IMR-90 (cell line): ENCODE measurements around the gene COL2A1. TPM values are rescaled to one million over a fixed set of nuclear protein-coding genes. Genes with fewer than 3 reads are reported as not detected.

Experiments used
- ATAC-seq: fragments of 200-7000 bp; cut with Tn5 transposase; 2 replicates; pipeline ENCODE4 v1.9.1; 2020; ENCODE audit warnings: low read depth, mild to moderate bottlenecking, moderate library complexity
- BruUV-seq: library from RNA; stranded (reverse); fragments of 400-500 nt; replicated peaks from 2 replicates; lab custom pipeline; 2021; lab: Mats Ljungman, UMichigan
- CTCF ChIA-PET: fragments of 300-600 bp; formaldehyde crosslinking; extraction: SDS; loops from one replicate; lab custom pipeline; 2021; ENCODE audit warnings: antibody characterized with exemption; lab: Yijun Ruan, JAX
- POLR2A ChIA-PET: fragments of 300-600 bp; sonication (Branson Sonifier 250); formaldehyde crosslinking; loops from one replicate; lab custom pipeline; 2022; ENCODE audit warnings: antibody characterized with exemption; ENCODE audit not compliant: unreplicated experiment; lab: Charles Lee
- DNase-seq: peaks from one replicate; pipeline ENCODE4 v3.0.0; 2013
- H2AFZ ChIP-seq: replicated peaks from 2 replicates; pipeline ENCODE3; 2013; ENCODE audit warnings: low read length, mild to moderate bottlenecking; ENCODE audit not compliant: poor library complexity
- H2AK5ac ChIP-seq: 2 replicates; pipeline ENCODE4 v1.6.1; 2013; ENCODE audit warnings: low read depth, low read length, inconsistent platforms
- H2AK9ac ChIP-seq: replicated peaks from 2 replicates; pipeline ENCODE3; 2013; ENCODE audit warnings: mild to moderate bottlenecking, low read depth, low read length, moderate library complexity; ENCODE audit not compliant: poor library complexity
- H2BK120ac ChIP-seq: 2 replicates; pipeline ENCODE4 v1.6.1; 2013; ENCODE audit warnings: low read depth, low read length, inconsistent platforms
- H2BK15ac ChIP-seq: 3 replicates; pipeline ENCODE4 v1.6.1; 2013; ENCODE audit warnings: low read depth, low read length, inconsistent platforms
- H2BK20ac ChIP-seq: 2 replicates; pipeline ENCODE4 v1.6.1; 2013; ENCODE audit warnings: low read depth, mild to moderate bottlenecking, inconsistent platforms, low read length, moderate library complexity
- H2BK5ac ChIP-seq: 2 replicates; pipeline ENCODE4 v1.6.1; 2013; ENCODE audit warnings: mild to moderate bottlenecking, low read depth, low read length, inconsistent platforms; ENCODE audit not compliant: poor library complexity, severe bottlenecking
- H3K14ac ChIP-seq: replicated peaks from 2 replicates; pipeline ENCODE4 v1.6.1; 2013; ENCODE audit warnings: low read depth, low read length, inconsistent platforms
- H3K18ac ChIP-seq: 2 replicates; pipeline ENCODE4 v1.6.1; 2013; ENCODE audit warnings: low read depth, low read length, control low read depth
- H3K23ac ChIP-seq: 2 replicates; pipeline ENCODE4 v1.6.1; 2013; ENCODE audit warnings: low read depth, low read length, inconsistent platforms
- H3K27ac ChIP-seq: 2 replicates; pipeline ENCODE4 v1.5.1; 2013; ENCODE audit warnings: mild to moderate bottlenecking, control low read depth, low read length; ENCODE audit not compliant: insufficient read depth
- H3K27me3 ChIP-seq: 2 replicates; pipeline ENCODE4 v1.6.1; 2013; ENCODE audit warnings: low read length; ENCODE audit not compliant: control insufficient read depth, insufficient read depth
- H3K36me3 ChIP-seq: 2 replicates; pipeline ENCODE4 v1.6.1; 2013; ENCODE audit warnings: low read length, mixed read lengths; ENCODE audit not compliant: control insufficient read depth, insufficient read depth
- H3K4ac ChIP-seq: 2 replicates; pipeline ENCODE4 v1.6.1; 2013; ENCODE audit warnings: low read depth, low read length, inconsistent platforms
- H3K4me1 ChIP-seq: 2 replicates; pipeline ENCODE4 v1.6.1; 2013; ENCODE audit warnings: low read length, mixed read lengths; ENCODE audit not compliant: control insufficient read depth, insufficient read depth
- H3K4me2 ChIP-seq: 2 replicates; pipeline ENCODE4 v1.6.1; 2013; ENCODE audit warnings: low read depth, mild to moderate bottlenecking, control low read depth, low read length, moderate library complexity
- H3K4me3 ChIP-seq: 2 replicates; pipeline ENCODE4 v1.5.1; 2013; ENCODE audit warnings: low read depth, mild to moderate bottlenecking, control low read depth, low read length, moderate library complexity; ENCODE audit not compliant: insufficient read depth
- H3K56ac ChIP-seq: 2 replicates; pipeline ENCODE4 v1.6.1; 2013; ENCODE audit warnings: low read length, inconsistent platforms; ENCODE audit not compliant: insufficient read depth; ENCODE audit errors: extremely low read depth
- H3K79me1 ChIP-seq, 2 experiments: 2 replicates each; pipeline ENCODE4 v1.6.1; 2013; ENCODE audit warnings: low read length in 2 of 2, inconsistent platforms in 1 of 2, low read depth in 1 of 2
- H3K9ac ChIP-seq: 2 replicates; pipeline ENCODE4 v1.6.1; 2013; ENCODE audit warnings: low read depth, low read length, control low read depth
- H3K9me1 ChIP-seq: 2 replicates; pipeline ENCODE4 v1.6.1; 2013; ENCODE audit warnings: low read length, inconsistent platforms; ENCODE audit not compliant: insufficient read depth
- H3K9me3 ChIP-seq: 2 replicates; pipeline ENCODE4 v1.6.1; 2013; ENCODE audit warnings: low read length; ENCODE audit not compliant: control insufficient read depth, insufficient read depth
- H4K20me1 ChIP-seq: 2 replicates; pipeline ENCODE4 v1.6.1; 2013; ENCODE audit warnings: low read length, inconsistent platforms; ENCODE audit not compliant: insufficient read depth
- H4K5ac ChIP-seq: 2 replicates; pipeline ENCODE4 v1.6.1; 2013; ENCODE audit warnings: mild to moderate bottlenecking, low read depth, low read length, control low read depth
- H4K8ac ChIP-seq, 2 experiments: 2 replicates each; pipeline ENCODE4 v1.6.1; 2013; ENCODE audit warnings: low read depth in 2 of 2, low read length in 2 of 2, control low read depth in 1 of 2, inconsistent platforms in 1 of 2
- H4K91ac ChIP-seq: 2 replicates; pipeline ENCODE4 v1.6.1; 2013; ENCODE audit warnings: low read depth, low read length, inconsistent platforms; ENCODE audit not compliant: insufficient read depth
- BHLHE40 ChIP-seq: fragments of 150-350 bp; IDR thresholded peaks from 2 replicates; pipeline ENCODE4 v1.6.1; 2016; ENCODE audit warnings: mild to moderate bottlenecking, low read depth, low read length
- CEBPB ChIP-seq: IDR thresholded peaks from 2 replicates; pipeline ENCODE4 v1.6.1; 2012; ENCODE audit warnings: low read depth, low read length, improper control_type of control experiment
- CHD1 ChIP-seq: IDR thresholded peaks from 2 replicates; pipeline ENCODE4 v1.6.1; 2012; ENCODE audit warnings: low read depth, low read length, improper control_type of control experiment
- CTCF ChIP-seq: conservative IDR thresholded peaks from 2 replicates; pipeline ENCODE4 v1.5.1; 2012; ENCODE audit warnings: mild to moderate bottlenecking, low read depth, low read length, improper control_type of control experiment
- ELK1 ChIP-seq: fragments of 150-350 bp; IDR thresholded peaks from 2 replicates; pipeline ENCODE4 v1.6.1; 2016; ENCODE audit warnings: low read depth, mild to moderate bottlenecking, low read length, moderate library complexity, borderline replicate concordance
- FOS ChIP-seq: fragments of 150-350 bp; IDR thresholded peaks from 2 replicates; pipeline ENCODE4 v1.6.1; 2016; ENCODE audit warnings: low read depth, low read length
- MAFK ChIP-seq: IDR thresholded peaks from 2 replicates; pipeline ENCODE4 v1.6.1; 2012; ENCODE audit warnings: low read depth, low read length, improper control_type of control experiment
- MAZ ChIP-seq: IDR thresholded peaks from 2 replicates; pipeline ENCODE4 v1.6.1; 2012; ENCODE audit warnings: low read depth, mild to moderate bottlenecking, low read length, improper control_type of control experiment, moderate library complexity, borderline replicate concordance
- MXI1 ChIP-seq: IDR thresholded peaks from 2 replicates; pipeline ENCODE4 v1.6.1; 2012; ENCODE audit warnings: low read depth, mild to moderate bottlenecking, low read length, moderate library complexity, borderline replicate concordance
- NFE2L2 ChIP-seq: fragments of 150-350 bp; IDR thresholded peaks from 2 replicates; pipeline ENCODE4 v1.6.1; 2016; ENCODE audit warnings: low read depth, mild to moderate bottlenecking, low read length
- POLR2A ChIP-seq: IDR thresholded peaks from 2 replicates; pipeline ENCODE4 v1.6.1; 2012; ENCODE audit warnings: mild to moderate bottlenecking, low read depth, low read length
- RAD21 ChIP-seq: IDR thresholded peaks from 2 replicates; pipeline ENCODE4 v1.6.1; 2012; ENCODE audit warnings: low read length, improper control_type of control experiment
- RCOR1 ChIP-seq: IDR thresholded peaks from 2 replicates; pipeline ENCODE4 v1.6.1; 2012; ENCODE audit warnings: mild to moderate bottlenecking, low read length, improper control_type of control experiment; ENCODE audit not compliant: insufficient replicate concordance
- RFX5 ChIP-seq: IDR thresholded peaks from 2 replicates; pipeline ENCODE4 v1.8.0; 2012; ENCODE audit warnings: low read depth, mild to moderate bottlenecking, low read length, moderate library complexity
- SMC3 ChIP-seq: fragments of 150-350 bp; IDR thresholded peaks from 2 replicates; pipeline ENCODE4 v1.6.1; 2016; ENCODE audit warnings: low read depth, mild to moderate bottlenecking, antibody characterized with exemption, low read length, moderate library complexity
- USF2 ChIP-seq: fragments of 150-350 bp; IDR thresholded peaks from 2 replicates; pipeline ENCODE4 v1.6.1; 2017; ENCODE audit warnings: mild to moderate bottlenecking, antibody characterized with exemption, low read length, low read depth
- WGBS, 2 experiments: methylation state at CpG; one replicate each; pipeline versions ENCODE4 v1.1.5 to v1.1.7; 2013; ENCODE audit warnings: missing lambda C conversion rate in 2 of 2; ENCODE audit not compliant: insufficient read length in 1 of 2; ENCODE audit errors: extremely low coverage in 2 of 2; 5-methylcytosine and 5-hydroxymethylcytosine counted together
- dilution Hi-C: fragments of 300-500 bp; cut with HindIII; formaldehyde crosslinking; loops from one replicate; pipeline ENCODE4 v1.14.3; 2018; ENCODE audit warnings: low sequenced_read_pairs; ENCODE audit not compliant: unreplicated experiment
- in situ Hi-C: fragments of 300-500 bp; cut with MboI; formaldehyde crosslinking; loops from 3 replicates; pipeline ENCODE4 v1.14.3; 2019; ENCODE audit warnings: low sequenced_read_pairs, inconsistent platforms, mixed read lengths
- intact Hi-C: fragments of 100-400 bp; cut with micrococcal nuclease; formaldehyde crosslinking; loops from 2 replicates; pipeline ENCODE4 v1.10.0; 2022
- polyA plus RNA-seq, 3 experiments: library from polyadenylated mRNA; depleted of rRNA; stranded (reverse); fragments of >200 nt; gene quantifications; 2 replicates each; pipeline ENCODE4 v1.2.3, GENCODE V29; 2012; ENCODE audit warnings: low replicate concordance in 1 of 3
- total RNA-seq: library from RNA; depleted of rRNA; stranded (reverse); fragments of >200 nt; gene quantifications from 2 replicates; pipeline ENCODE4 v1.2.3, GENCODE V29; 2012

The COL2A1 gene
- total and polyA plus RNA-seq, 2 of the 4 experiments (the other 2 are of a cell fraction) = 0.05 TPM; not detected in 1

- Histone ChIP-seq H2BK5ac (no peak overlapping the region), H3K9ac (no peak overlapping the region), H2BK15ac (no peak overlapping the region), H2AFZ (no peak overlapping the region), H4K8ac (no peak overlapping the region), H3K9me1 (no peaks in the 10 kb centered on the region), H3K27me3 (peaks cover 71% of the 10 kb centered on the region), H4K20me1 (no peaks in the 10 kb centered on the region), H2BK120ac (no peak overlapping the region), H3K4ac (no peak overlapping the region), H4K5ac (no peak overlapping the region), H2AK5ac (no peak overlapping the region), H3K14ac (no peak overlapping the region), H3K23ac (no peak overlapping the region), H4K91ac (no peak overlapping the region), H3K4me2 (no peak overlapping the region), H3K9me3 (peaks cover 2% of the 10 kb centered on the region; the same call in 1 of the 2 replicates), H3K56ac (no peak overlapping the region), H3K18ac (no peak overlapping the region), H3K36me3 (no peaks in the 10 kb centered on the region), H3K4me3 (no peak overlapping the region), H3K79me1 (no peaks in the 10 kb centered on the region), H3K4me1 (no peaks in the 10 kb centered on the region), H2BK20ac (no peak overlapping the region), H2AK9ac (no peak overlapping the region), H3K27ac (no peak overlapping the region)
- DNase-seq (no peak), ATAC-seq (no peak)
- WGBS, 2 experiments = 63% methylated on average over 4 of the region's 7 CpGs; no CpG with 5 or more reads in 1 of the 2 experiments
- POLR2A ChIA-PET = no interaction called here
- BruUV-seq = no TSS peak
- in situ Hi-C loops (no loop called here), intact Hi-C loops (no loop called here), dilution Hi-C loops (no loop called here)
- no peak for TF ChIP-seq CTCF
- TF ChIP-seq BHLHE40 = no peak
- TF ChIP-seq ELK1 = no peak
- no peak for TF ChIP-seq MXI1
- no peak for TF ChIP-seq RAD21
- no peak for TF ChIP-seq CEBPB
- TF ChIP-seq FOS = no peak
- TF ChIP-seq MAZ = no peak
- TF ChIP-seq RFX5 = no peak
- no peak for TF ChIP-seq NFE2L2
- no peak for TF ChIP-seq MAFK
- no peak for TF ChIP-seq USF2
- no peak for TF ChIP-seq RCOR1
- no peak for TF ChIP-seq CHD1
- no peak for TF ChIP-seq SMC3
- TF ChIP-seq POLR2A = no peak
- CTCF ChIA-PET = no interaction called here
Observed at GRCh38 chr12:48010366-48010970, 6.2 kb upstream of the COL2A1 start.
